ENCODE data around the gene HSD17B12. TPM values are rescaled to one million over a fixed set of nuclear protein-coding genes. Genes with fewer than 3 reads are reported as not detected.

Gene HSD17B12
- polyA plus RNA-seq, 1 donor from 2014 or later: 58.8 TPM

- Histone ChIP-seq H3K36me3 (ENCODE audit: insufficient read depth, low read length) (no peaks in the 10 kb centered on the region), H3K27me3 (ENCODE audit: insufficient read depth, low read depth, low read length) (no peaks in the 10 kb centered on the region), H3K27ac (ENCODE audit: low read length) (no peak overlapping the region), H2AFZ (ENCODE audit: low read depth, low read length) (no peak overlapping the region), H3F3A (ENCODE audit: insufficient read depth, low read length, poor library complexity, severe bottlenecking) (no peaks in the 10 kb centered on the region), H3K4me3 (ENCODE audit: low read length) (no peak overlapping the region), H3K4me2 (ENCODE audit: low read length) (no peak overlapping the region), H4K20me1 (ENCODE audit: insufficient read depth) (no peaks in the 10 kb centered on the region), H3K9me3 (ENCODE audit: low read length) (no peaks in the 10 kb centered on the region), H3K9me2 (ENCODE audit: insufficient read depth, low read length) (no peaks in the 10 kb centered on the region), H3K9ac (ENCODE audit: low read length) (no peak overlapping the region), H3K79me2 (replicated peaks; ENCODE audit: insufficient read depth, low read length) (no peaks in the 10 kb centered on the region)
- no peak for TF ChIP-seq REST (IDR thresholded peaks at IDR 0.05; ENCODE audit: borderline replicate concordance)
- no peak for TF ChIP-seq EP300 (conservative IDR thresholded peaks at IDR 0.05; ENCODE audit: poor library complexity, severe bottlenecking)
- TF ChIP-seq EZH2 (IDR thresholded peaks at IDR 0.05; ENCODE audit: borderline replicate concordance, insufficient read depth, low read length, poor library complexity, severe bottlenecking): no peak
- no peak for TF ChIP-seq MXI1 (conservative IDR thresholded peaks at IDR 0.05; ENCODE audit: poor library complexity, severe bottlenecking)
- no peak for TF ChIP-seq SMC3 (conservative IDR thresholded peaks at IDR 0.05; ENCODE audit: poor library complexity)
- no peak for TF ChIP-seq RAD21 (conservative IDR thresholded peaks at IDR 0.05)
- TF ChIP-seq POLR2AphosphoS5 (IDR thresholded peaks at IDR 0.05): no peak
- TF ChIP-seq CTCF (IDR thresholded peaks at IDR 0.05; ENCODE audit: poor library complexity, severe bottlenecking): no peak
- no peak for TF ChIP-seq TAF1 (IDR thresholded peaks at IDR 0.05; ENCODE audit: low read depth)
These were observed 103.8 kb downstream of the HSD17B12 start for GRCh38 chr11:43784301-43784700.

- H2AFZ ChIP-seq (ENCODE audit: low read depth, low read length): no peak overlapping the region
- no peaks in the 10 kb centered on the region for H3F3A ChIP-seq (ENCODE audit: insufficient read depth, low read length, poor library complexity, severe bottlenecking)
- H3K36me3 ChIP-seq (ENCODE audit: insufficient read depth, low read length): no peaks in the 10 kb centered on the region
- no peak overlapping the region for H3K4me3 ChIP-seq (ENCODE audit: low read length)
- H4K20me1 ChIP-seq (ENCODE audit: insufficient read depth): no peaks in the 10 kb centered on the region
- no peaks in the 10 kb centered on the region for H3K27me3 ChIP-seq (ENCODE audit: insufficient read depth, low read depth, low read length)
- H3K9me3 ChIP-seq (ENCODE audit: low read length): no peaks in the 10 kb centered on the region
- no peaks in the 10 kb centered on the region for H3K79me2 ChIP-seq (replicated peaks; ENCODE audit: insufficient read depth, low read length)
- H3K4me2 ChIP-seq (ENCODE audit: low read length): no peak overlapping the region
- TF ChIP-seq EP300 (conservative IDR thresholded peaks at IDR 0.05; ENCODE audit: poor library complexity, severe bottlenecking) (no peak), POLR2AphosphoS5 (IDR thresholded peaks at IDR 0.05) (no peak), SMC3 (conservative IDR thresholded peaks at IDR 0.05; ENCODE audit: poor library complexity) (no peak), EZH2 (IDR thresholded peaks at IDR 0.05; ENCODE audit: borderline replicate concordance, insufficient read depth, low read length, poor library complexity, severe bottlenecking) (no peak), RAD21 (conservative IDR thresholded peaks at IDR 0.05) (no peak)
- H3K9me2 ChIP-seq (ENCODE audit: insufficient read depth, low read length): no peaks in the 10 kb centered on the region
- no peak overlapping the region for H3K9ac ChIP-seq (ENCODE audit: low read length)
- H3K27ac ChIP-seq (ENCODE audit: low read length): no peak overlapping the region
These were observed 104.3 kb downstream of the HSD17B12 start for GRCh38 chr11:43784866-43785265.

Measured in neural cell (in vitro differentiated cells).